CD8-positive, alpha-beta memory T cell (primary cell): Measurements from ENCODE around the gene TAS2R10. TPM values are rescaled to one million over a fixed set of nuclear protein-coding genes. Genes with fewer than 3 reads are reported as not detected.

Experiments
- polyA plus RNA-seq: library from polyadenylated mRNA; unstranded; fragments of 300-500 nt; fragmentation: Illumina TruSeq; gene quantifications from one replicate; pipeline ENCODE4 v1.2.3, GENCODE V29; 2021
- total RNA-seq, 2 experiments: library from RNA; stranded (reverse); gene quantifications; one replicate each; pipeline ENCODE4 v1.2.3, GENCODE V29; 2021

TAS2R10 gene
- total and polyA plus RNA-seq, 3 experiments from 2014 or later, result 0.22 to 0.28 TPM; not detected in 1

Other genes starting within 250 kb of the TAS2R10 start
- 100 to 1,000 TPM; 130 to 138 TPM for gene MAGOHB, start 212.7 kb downstream of the TAS2R10 start, total RNA-seq
- gene MAGOHB, start 212.7 kb downstream of the TAS2R10 start, polyA plus RNA-seq, result 59.0 TPM
- gene STYK1, start 152.3 kb downstream of the TAS2R10 start, total RNA-seq, result 1 to 10 TPM; 2.0 to 2.1 TPM
- 2.1 TPM for gene STYK1, start 152.3 kb downstream of the TAS2R10 start, polyA plus RNA-seq
- 100 to 1,000 TPM; 222 to 251 TPM for gene YBX3, start 103.0 kb downstream of the TAS2R10 start, total RNA-seq
- 40.5 TPM for gene YBX3, start 103.0 kb downstream of the TAS2R10 start, polyA plus RNA-seq
- not detected for gene TAS2R7, start 23.7 kb downstream of the TAS2R10 start, total RNA-seq
- not detected for gene TAS2R7, start 23.7 kb downstream of the TAS2R10 start, polyA plus RNA-seq
- gene TAS2R8, start 19.1 kb downstream of the TAS2R10 start, total RNA-seq, result not detected
- not detected for gene TAS2R8, start 19.1 kb downstream of the TAS2R10 start, polyA plus RNA-seq
- not detected for gene TAS2R9, start 16.2 kb downstream of the TAS2R10 start, total RNA-seq
- not detected for gene TAS2R9, start 16.2 kb downstream of the TAS2R10 start, polyA plus RNA-seq
- gene PRR4, start 23.1 kb upstream of the TAS2R10 start, total RNA-seq, result under 1 TPM in 1 of 2 experiments, not detected in 1; 0.70 TPM
- gene PRR4, start 23.1 kb upstream of the TAS2R10 start, polyA plus RNA-seq, result 0.63 TPM
- 1 to 10 TPM; 5.8 to 8.6 TPM for gene PRH1, start 57.9 kb upstream of the TAS2R10 start, total RNA-seq
- gene PRH1, start 57.9 kb upstream of the TAS2R10 start, polyA plus RNA-seq, result 7.3 TPM
- gene TAS2R13, start 83.2 kb upstream of the TAS2R10 start, total RNA-seq, result under 1 TPM; 0.26 to 0.27 TPM
- not detected for gene TAS2R13, start 83.2 kb upstream of the TAS2R10 start, polyA plus RNA-seq
- gene PRH2, start 102.9 kb upstream of the TAS2R10 start, total RNA-seq, result not detected
- not detected for gene PRH2, start 102.9 kb upstream of the TAS2R10 start, polyA plus RNA-seq
- gene TAS2R14, start 112.9 kb upstream of the TAS2R10 start, total RNA-seq, result under 1 TPM; 0.55 to 0.95 TPM
- gene TAS2R14, start 112.9 kb upstream of the TAS2R10 start, polyA plus RNA-seq, result 1.0 TPM
- gene TAS2R50, start 160.6 kb upstream of the TAS2R10 start, total RNA-seq, result under 1 TPM; 0.22 to 0.47 TPM
- not detected for gene TAS2R50, start 160.6 kb upstream of the TAS2R10 start, polyA plus RNA-seq
- gene TAS2R20, start 171.9 kb upstream of the TAS2R10 start, total RNA-seq, result under 1 TPM; 0.46 to 0.75 TPM
- gene TAS2R20, start 171.9 kb upstream of the TAS2R10 start, polyA plus RNA-seq, result not detected
- gene TAS2R19, start 196.3 kb upstream of the TAS2R10 start, total RNA-seq, result under 1 TPM; 0.78 to 0.88 TPM
- gene TAS2R19, start 196.3 kb upstream of the TAS2R10 start, polyA plus RNA-seq, result 0.52 TPM
- 1 to 10 TPM; 1.0 to 1.3 TPM for gene TAS2R31, start 205.0 kb upstream of the TAS2R10 start, total RNA-seq
- gene TAS2R31, start 205.0 kb upstream of the TAS2R10 start, polyA plus RNA-seq, result not detected
- gene TAS2R46, start 235.9 kb upstream of the TAS2R10 start, total RNA-seq, result under 1 TPM; 0.55 to 0.93 TPM
- not detected for gene TAS2R46, start 235.9 kb upstream of the TAS2R10 start, polyA plus RNA-seq